Activated CD4-positive, alpha-beta T cell treated with anti-CD3 and anti-CD28 coated beads, Interleukin-2, Interleukin-6, amounts not matched to agents 100 ng/mL and 50 ng/mL, durations not matched to agents 16 hours and 8 hours (primary cell): ENCODE results near the gene HASPIN.

Experiments used
- DNase-seq: peaks from one replicate; pipeline ENCODE4 v3.0.0-alpha.2; 2020

HASPIN gene

DNA sequence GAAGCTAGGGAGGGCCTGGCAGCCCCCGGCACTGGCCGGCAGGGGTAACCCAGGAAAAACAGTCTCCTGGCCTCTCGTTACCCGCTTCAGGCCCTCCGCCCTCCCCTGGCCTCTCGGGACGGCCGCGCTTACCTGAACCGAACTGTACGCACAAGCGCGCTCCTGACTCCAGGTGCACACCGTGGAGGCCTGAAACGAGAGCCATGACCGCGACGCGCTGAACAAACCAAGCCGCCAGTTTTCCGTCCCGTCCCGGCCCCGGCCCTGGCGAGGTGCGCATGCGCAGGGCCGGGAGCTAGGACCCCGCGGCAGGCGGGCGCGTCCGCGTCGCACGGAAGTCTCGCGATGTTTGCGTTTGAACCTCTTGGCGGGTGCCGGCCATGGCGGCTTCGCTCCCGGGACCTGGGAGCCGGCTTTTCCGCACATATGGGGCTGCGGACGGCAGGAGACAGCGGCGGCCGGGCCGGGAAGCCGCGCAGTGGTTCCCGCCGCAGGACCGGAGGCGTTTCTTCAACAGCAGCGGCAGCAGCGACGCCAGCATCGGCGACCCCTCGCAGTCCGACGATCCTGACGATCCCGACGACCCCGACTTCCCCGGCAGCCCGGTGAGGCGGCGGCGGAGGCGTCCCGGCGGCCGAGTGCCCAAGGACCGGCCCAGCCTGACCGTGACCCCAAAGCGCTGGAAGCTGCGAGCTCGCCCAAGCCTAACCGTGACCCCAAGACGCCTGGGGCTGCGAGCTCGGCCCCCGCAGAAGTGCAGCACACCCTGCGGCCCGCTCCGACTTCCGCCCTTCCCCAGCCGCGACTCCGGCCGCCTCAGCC is at the start of gene HASPIN:
Gene HASPIN (plus strand): TSS at position 348 of the 822 bp plus-strand sequence. CDS start 33 bp downstream, at position 381.
- DNase-seq: peak; percentile 97

DNA sequence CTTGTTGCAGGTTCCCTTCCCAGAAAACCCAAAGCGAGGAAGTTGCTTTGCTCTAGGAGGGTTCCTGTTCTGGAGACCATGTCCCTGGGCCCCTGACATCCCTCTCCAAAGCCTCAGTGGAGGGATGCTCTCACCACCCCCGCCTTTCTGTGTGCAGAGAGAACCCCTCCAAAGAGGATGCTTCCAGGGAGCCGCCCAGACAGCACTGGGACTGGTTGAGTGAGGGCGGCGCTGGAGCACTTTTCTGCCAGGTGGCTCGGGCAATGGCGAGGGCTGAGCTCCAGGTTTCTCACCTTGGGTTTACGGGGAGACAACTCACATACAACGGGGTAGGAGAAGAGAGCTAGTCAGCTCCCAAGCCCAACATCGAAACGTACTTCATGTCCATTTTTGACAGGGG is 47.8 kb upstream of the HASPIN start:
- DNase-seq: no peak

DNA sequence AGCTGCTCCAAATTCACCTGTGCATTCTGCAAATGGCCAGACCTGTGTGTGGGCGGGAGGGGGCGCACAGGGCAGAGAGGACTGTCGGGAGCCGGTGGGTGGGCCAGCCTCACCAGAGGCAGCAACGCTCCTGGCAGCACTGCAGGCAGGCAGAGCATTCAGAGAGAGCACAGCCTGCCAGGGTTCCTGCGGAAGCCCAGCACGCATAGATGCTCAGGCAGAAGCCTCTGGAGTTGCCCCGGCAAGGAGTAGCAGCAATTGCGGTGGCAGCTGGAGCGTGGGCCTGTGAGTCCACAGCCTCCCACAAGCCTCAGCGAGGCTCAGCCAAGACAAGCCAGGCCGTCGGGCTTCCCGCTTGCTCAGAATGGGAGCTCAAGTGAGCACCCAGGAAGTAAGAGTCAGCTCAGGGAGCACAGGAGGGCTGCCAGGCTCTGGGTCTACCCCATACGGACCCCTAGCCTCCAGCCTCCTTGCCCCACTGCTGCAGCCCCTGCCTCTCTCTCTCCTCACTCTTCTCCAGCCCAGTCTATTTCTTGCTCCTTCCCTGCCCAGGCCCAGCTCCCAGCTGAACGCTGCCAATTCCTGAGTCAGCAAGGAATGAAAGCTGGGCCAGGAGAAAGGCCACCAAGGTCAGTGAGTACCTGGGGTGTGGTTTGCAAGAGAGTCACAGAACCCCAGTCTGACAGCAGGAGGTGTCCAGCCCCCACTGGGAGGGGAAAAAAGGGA is 45.4 kb upstream of the HASPIN start:
- DNase-seq: no peak

DNA sequence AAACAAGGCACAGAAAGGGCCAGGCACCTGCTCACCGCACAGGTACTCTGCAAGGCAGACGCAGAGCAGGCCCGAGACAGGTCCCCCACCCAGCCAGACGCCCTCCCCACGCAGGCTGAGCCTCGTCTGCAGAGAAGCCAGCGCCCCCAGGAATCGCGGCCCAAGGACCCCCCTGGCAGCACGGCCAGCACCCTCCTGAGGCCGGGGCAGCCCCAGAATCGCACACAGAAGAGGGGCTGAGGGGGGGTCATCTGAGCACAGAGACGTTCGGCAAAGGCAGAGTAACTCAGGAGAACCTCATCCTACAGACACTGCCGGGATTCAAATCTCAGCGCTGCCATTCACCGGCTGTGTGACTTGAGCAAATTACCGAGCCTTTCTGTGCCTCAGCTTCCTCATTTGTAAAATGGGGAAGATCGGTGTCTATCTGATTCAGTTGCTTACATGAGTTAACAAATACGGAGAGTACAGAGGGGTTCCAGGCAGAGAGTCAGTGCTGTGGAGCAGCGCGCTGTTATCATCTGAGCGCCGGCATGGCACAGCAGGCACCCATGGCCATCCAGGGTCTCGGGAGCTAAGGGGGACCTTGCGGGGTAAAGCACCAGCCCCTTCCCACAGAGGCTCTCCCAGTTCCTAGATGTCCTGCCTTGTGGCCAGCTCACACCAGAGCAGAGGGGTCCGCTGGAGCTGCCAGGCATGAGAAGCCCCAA is 44.7 kb upstream of the HASPIN start:
- DNase-seq: no peak

DNA sequence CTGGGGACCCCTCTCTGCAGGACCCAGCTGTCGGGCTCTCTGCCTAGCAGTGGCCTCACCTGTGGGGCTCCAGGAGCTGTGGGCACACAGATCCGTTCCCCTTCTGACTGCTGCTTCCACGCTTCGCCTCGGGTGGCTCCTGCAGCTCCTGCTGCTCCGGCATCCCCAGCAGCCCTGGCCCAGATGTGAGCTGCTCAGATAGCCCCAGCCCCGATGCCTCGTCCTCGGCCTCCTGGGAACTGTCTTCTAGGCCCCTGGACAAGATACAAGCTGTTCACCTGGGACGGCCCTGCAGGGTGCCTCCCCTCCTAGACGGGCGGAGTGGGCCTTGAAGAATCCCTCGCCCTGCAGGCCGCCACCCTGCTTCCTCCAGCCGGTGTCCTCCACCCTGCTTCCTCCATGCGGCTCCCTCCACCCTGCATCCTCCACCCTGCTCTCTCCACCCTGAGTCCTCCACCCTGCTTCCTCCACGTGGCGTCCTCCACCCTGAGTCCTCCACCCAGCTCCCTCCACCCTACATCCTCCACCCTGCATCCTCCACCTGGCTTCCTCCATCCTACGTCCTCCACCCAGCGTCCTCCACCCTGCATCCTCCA is 44.1 kb upstream of the HASPIN start:
- DNase-seq: no peak

DNA sequence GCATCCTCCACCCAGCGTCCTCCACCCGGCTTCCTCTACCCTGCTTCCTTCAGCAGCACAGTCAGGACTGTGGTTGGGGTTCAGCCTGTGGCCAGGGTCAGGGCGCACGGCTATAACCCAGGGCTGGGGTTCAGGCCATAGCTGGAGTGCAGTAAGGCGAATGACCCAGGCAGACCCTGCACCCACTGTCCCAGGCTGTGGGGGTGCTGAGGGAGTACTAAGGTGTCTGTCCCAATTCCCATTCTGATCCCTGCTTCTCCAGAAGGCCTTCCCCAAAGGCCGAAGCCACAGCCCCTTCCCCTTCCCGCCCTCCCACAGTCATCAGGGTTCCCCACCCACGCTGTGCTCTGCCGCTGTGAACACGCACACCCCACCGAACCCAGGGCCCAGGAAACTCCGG is 42.6 kb upstream of the HASPIN start:
- no peak for DNase-seq

DNA sequence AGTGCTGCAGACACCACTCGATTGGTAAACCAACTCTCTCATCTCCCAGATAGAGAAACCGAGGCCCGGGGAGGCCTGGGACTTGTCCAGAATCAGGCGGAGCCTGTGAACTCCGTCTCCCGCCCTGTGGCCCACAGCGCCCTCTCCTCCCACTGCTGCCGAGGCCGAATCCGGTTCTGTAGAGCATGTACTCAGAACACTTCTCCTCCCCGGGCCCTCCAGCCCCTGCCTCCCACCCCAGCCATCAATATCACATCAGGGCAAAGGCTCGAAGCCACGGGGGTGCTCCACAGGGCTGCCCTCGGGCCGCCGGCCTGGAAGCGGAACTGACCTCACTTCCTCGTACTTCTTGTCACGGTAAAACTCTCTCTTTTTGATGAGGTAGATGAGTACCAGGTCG is 42.1 kb upstream of the HASPIN start:
- DNase-seq: no peak

DNA sequence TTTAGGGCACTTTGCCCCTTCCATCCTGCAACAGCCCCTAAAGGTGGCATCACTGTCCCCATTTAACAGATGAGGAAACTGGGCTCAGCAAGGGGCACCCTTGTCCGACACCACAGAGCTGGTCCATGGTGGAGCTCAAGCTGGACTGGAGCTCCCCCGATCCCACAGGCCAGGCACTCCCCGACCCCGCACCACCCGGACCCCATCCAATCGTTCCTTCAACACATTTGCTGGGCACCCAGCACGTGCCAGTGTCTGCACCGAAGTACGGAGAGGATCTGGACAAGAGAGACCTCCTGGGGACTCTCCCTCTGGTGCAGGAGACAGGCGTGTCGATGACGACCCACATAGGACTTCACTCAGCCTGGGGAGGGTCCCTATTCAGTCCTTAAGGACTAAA is 41.7 kb upstream of the HASPIN start:
- no peak for DNase-seq

DNA sequence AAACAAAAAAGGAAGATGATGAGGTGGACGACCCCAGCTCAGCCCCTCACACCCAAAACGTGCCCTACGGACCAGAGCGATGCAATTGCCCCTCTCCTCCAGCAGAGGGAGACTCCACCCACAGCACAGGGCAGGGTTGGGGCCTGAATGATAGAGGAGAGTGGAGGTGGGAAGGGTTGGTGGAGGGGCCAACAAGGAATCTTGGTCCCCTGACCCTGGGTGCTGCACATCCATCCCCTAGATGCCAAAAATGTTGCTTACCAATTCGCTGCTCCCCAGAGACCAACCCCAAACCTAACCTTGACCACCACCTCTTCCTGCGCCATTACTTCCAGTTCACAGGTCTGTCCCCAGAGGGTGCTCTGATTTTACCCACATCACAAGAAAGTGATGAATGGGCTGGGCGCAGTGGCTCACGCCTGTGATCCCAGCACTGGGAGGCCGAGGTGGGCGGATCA is 40.6 kb upstream of the HASPIN start:
- peak; percentile 74 for DNase-seq

DNA sequence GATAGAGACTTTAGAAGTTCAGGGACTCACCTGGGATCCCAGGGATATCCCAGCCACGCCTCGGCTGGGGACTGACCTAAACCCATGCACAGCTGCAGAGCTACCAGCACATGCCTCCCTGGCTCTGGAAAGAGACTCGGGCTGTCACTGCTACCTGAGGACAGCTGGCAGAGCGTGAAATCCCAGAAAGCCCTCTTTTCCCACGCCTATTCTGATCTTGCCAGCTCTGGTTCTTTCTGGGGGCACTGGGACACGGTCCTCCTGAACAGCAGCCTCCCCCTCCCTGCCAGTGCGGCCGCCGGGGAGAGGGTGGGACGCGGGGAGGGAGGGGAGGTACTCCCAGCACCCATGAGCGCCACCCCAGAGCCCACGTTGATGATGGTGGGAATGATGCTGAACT is 38.5 kb upstream of the HASPIN start:
- no peak for DNase-seq

DNA sequence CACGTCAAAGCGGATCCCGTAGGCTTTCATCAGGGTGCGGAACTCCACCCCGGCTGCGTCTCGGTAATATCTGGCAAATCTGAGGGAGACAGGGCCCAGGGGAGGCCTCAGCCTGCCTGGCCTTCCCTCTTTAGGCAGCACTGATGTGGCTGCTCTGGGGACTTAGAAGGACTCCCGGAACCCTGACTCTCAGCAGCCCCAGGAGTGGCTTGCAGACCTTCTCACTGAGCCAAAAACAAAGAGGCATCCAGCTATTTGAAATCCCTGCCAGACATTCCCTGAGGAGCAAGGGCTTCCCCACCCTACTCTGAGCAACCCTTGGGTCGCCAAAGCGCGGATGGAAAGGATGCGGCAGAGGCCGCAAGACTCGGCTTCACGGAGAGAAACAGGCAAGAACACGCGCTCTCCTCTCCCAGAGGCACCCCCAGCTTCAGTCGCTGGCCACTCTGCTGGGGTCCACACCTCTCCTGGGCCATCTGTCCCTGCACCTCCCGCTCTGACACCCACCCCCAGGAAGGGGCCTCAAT is 35.6 kb upstream of the HASPIN start:
- no peak for DNase-seq

DNA sequence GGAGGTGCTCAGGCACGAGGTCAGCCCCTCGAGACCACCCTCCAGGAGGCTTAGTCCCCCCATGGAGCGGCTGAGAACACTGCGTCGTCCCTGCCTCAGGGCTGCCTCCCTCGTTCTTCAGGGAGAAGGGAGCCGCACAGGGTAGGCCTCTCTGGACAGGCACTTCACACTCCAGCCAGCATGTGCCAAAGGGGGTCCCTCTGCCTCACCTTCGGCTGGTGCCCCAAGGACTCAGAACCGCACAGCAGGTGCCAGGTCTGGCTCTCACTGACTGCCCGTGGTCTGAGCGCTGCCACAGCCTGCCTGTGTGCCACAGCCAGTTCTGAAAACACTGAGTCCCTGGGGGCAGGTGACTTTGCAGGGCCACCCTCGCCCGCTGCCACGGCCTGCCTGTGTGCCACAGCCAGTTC is 34.8 kb upstream of the HASPIN start:
- no peak for DNase-seq

DNA sequence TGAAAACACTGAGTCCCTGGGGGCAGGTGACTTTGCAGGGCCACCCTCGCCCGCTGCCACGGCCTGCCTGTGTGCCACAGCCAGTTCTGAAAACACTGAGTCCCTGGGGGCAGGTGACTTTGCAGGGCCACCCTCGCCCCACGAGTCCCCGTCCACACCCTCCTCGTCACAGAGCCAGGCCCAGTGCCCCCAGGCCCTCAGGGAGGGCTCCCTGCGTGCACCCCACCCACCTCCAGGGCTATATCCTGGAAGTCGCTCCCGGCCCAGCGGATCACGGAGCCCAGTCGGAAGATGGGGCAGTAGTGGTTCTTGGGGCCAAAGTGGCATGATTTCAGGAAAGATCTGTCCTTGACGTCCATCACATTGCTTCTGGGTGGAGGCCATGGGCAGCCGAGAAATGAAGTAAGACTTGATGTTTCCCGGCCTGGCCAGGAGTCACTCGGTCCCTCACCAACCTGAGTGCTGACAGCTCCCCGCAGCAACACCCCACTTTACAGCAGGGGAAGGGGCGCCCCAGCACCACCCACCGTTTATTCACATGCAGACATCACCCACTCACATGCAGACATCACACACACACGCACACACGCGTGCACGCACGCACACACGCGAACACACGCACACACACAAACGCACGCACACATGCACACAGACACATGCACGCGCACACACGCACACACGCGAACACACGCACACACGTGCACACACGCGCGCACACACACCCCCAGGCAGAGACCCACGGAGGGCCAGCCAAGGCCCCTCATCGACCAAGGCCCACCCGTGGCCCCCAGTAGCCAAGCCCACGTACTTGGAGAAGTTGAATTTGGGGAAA is 34.2 kb upstream of the HASPIN start:
- DNase-seq: no peak

DNA sequence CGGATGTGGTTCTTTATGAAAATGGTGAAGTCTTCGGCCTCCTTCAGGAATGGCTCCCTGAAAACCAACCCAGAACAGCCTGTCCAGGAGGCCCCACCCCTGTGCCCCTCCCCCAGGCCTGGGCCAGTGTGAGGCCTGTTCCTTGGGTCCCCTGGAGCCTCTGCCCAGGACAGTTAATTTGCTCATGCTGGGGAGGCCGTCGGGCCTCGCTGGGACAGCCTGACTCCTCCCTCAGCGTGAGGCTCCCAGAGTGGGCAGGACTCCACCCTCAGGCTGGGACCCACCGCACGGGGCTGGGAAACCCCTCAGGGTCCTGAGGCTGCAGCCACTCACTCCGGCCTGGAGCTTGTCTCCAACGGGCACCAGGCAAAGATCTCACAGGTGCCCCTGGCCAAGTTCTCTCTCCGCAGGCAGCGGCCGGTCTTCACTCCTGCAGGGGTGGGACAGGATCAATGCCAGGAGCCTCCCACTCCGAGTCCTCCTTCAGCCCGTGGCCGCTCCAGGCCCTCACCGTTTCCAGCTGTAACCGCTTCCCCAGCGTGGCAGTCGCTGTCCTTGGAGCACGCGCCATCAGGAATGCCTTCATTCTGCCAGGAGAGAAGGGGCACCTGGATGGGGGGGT is 33.5 kb upstream of the HASPIN start:
- DNase-seq: no peak

DNA sequence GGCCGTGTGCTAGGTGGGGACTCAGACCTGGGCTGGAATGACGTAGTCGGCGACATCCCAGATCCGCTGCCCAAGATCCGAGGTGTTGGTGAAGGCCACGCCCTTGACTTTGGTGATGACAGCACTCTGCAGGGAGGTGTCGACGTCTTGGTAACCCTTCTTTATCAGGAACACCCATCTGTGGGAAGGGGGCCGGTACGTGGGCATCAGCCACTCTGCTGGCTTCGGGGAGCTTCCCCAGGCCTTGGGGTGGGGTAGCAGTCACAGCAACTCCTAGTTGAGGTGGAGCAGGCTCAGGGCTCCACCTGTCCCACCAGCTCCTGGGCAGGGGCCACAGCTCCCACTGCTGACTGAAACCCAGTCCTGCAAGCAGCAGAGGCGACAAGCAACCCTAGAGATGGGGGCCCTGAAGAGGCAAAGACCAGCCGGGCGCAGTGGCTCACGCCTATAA is 32.1 kb upstream of the HASPIN start:
- no peak for DNase-seq

DNA sequence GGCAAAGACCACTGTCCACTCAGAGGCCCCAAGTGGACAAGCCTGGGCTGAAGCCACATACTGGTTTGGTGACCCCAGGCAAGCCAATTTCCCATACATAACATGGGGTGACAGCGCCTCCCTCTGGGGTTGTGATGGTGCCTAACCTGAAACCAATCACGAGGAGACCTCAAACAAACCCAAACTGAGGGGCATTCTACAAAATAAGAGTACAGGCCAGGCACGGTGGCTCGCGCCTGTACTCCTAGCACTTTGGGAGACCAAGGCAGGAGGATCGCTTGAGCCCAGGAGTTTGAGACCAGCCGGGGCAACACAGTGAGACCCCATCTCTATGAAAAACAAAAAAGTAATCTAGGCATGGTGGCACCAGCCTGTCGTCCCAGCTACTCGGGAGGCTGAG is 31.4 kb upstream of the HASPIN start:
- DNase-seq: no peak

DNA sequence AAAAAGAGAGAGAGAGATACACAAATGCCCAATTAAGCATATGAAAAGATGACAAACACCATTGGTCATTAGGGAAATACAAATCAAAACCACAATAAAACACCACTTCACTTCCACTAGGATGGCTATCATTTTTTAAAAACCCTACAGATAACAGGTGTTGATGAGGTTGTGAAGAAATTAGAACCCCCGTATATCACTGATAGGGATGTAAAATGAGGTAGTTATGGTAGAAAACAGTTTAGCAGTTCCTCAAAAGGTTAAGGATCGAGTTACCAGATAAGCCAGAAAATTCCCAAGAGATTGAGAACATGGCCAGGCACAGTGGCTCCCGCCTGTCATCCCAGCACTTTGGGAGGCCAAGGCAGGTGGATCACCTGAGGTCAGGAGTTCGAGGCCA is 30.6 kb upstream of the HASPIN start:
- no peak for DNase-seq

DNA sequence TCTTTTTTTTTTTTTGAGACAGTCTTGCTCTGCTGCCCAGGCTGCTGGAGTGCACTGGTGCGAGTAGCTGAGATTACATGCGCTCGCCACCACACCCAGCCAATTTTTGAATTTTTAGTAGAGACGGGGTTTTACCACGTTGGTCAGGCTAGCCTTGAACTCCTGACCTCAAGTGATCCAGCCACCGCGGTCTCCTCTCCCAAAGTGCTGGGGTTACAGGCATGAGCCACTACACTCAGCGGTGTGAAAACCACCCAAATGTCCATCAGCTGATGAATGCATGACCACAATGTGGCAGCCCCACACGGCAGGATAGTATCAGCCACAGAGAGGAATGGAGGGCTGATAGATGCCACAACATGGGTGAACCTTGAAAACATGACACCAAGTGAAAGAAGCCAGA is 29.9 kb upstream of the HASPIN start:
- peak; percentile 81 for DNase-seq

DNA sequence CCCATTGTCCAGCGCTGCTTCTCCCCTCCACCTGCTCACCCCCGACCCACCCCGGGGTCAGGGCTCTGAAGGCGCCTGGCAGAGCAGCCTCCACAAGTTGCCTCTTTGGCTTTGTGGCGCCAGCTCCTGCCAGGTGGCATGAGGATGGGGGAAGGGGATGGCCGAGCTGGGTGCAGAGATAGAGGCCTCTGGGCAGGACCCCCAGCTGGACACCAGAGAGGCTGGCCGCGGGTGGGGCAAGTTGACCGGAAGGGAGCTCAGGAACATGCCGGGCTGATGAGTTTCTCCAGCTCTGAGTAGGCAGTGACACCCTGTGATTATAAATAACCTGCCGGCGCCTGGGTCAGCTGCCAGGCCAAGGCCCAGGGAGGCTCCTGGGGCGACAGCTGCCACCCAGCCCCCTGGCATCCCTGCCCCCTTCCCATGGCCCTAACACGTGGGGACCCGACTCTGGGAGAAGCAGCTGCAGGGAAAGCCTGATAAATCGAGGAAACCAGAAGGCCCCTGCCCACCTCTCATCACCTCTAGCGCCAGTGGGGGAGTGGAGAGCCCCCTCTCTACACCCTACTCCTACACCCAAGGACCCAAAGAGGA is 28.5 kb upstream of the HASPIN start:
- DNase-seq: peak; percentile 26

DNA sequence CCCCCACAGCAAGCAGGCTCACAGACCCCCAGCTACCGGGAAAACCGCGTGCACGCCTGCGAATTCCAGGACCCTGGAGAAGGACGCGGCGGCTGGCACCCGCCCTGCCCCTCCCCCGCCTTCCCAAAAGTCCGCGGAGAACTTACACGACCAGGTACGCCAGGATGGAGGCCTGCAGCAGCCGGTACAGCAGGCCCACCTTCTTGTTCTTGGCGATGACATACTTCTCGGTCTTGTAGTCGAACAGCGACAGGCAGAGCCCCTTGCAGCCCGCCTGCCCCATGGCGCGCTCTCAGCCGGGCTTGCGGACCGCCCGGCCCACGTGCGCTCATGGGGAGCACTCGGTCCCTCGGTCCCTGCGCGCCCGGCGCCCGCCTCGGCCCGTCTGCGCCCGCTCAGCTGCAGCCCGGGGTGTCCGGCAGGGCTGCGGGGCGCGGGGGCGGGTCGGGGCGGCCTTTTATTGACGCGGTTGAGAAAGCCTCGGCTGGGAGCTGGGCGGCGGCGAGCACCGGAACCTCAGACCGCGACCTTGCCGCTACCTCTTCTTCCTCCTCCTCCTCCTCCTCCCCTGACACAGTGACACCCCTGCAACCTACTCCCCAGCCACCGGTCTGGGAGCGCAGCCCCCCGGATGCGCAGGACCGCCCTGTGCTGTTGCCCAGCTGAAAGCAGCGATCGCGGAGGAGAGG is 27.8 kb upstream of the HASPIN start, which contains the start of gene P2RX5:
Gene P2RX5 (minus strand): TSS at position 433 of the 689 bp plus-strand sequence. CDS start 150 bp downstream, at position 283.
- DNase-seq: peak; percentile 80
